ENCODE results near the gene MFSD6.
A peak's percentile ranks its signal among the peaks of the same experiment; 100 is the strongest.
"Not testable (repeated sequence)": the region's sequence is repeated elsewhere in the genome, so short reads cannot be mapped to it uniquely, and the experiment has no call there.

The MFSD6 gene

GRCh38 chr2:190468354-190468753 is 60.2 kb downstream of the MFSD6 start:
- not testable (repeated sequence) for DNase-seq

GRCh38 chr2:190468814-190469569 is 60.8 kb downstream of the MFSD6 start:
- DNase-seq, result peak; percentile 79 to 96 (median 93)

GRCh38 chr2:190469771-190470170 is 61.6 kb downstream of the MFSD6 start:
- peak; percentile 68 to 96 (median 85) for DNase-seq

GRCh38 chr2:190470256-190470826 is 62.2 kb downstream of the MFSD6 start:
- peak in 1 of 3 experiments; percentile 72 for DNase-seq

GRCh38 chr2:190477661-190478454 is 69.7 kb downstream of the MFSD6 start:
- peak in 2 of 3 experiments; percentile 56 to 77 for DNase-seq

GRCh38 chr2:190478572-190479195 is 70.5 kb downstream of the MFSD6 start:
- DNase-seq, result no peak

- DNase-seq, result no peak
Measured at GRCh38 chr2:190481339-190481738, 73.2 kb downstream of the MFSD6 start.

- DNase-seq, result no peak
Measured at GRCh38 chr2:190482451-190482850, 74.3 kb downstream of the MFSD6 start.

GRCh38 chr2:190486037-190486623 is 78.0 kb downstream of the MFSD6 start:
- no peak for DNase-seq

GRCh38 chr2:190488516-190489233 is 80.5 kb downstream of the MFSD6 start:
- no peak for DNase-seq

GRCh38 chr2:190489475-190489874 is 81.3 kb downstream of the MFSD6 start:
- no peak for DNase-seq

GRCh38 chr2:190490502-190490901 is 82.3 kb downstream of the MFSD6 start:
- no peak for DNase-seq

- DNase-seq, result no peak
Measured at GRCh38 chr2:190493095-190493494, 84.9 kb downstream of the MFSD6 start.

GRCh38 chr2:190494600-190495227 is 86.6 kb downstream of the MFSD6 start:
- DNase-seq, result not testable (repeated sequence)

- peak in 2 of 3 experiments; percentile 5 to 31 for DNase-seq
Measured at GRCh38 chr2:190497428-190497827, 89.3 kb downstream of the MFSD6 start.

GRCh38 chr2:190499273-190499672 is 91.1 kb downstream of the MFSD6 start:
- DNase-seq, result no peak

GRCh38 chr2:190500054-190500502 is 91.9 kb downstream of the MFSD6 start:
- no peak for DNase-seq

GRCh38 chr2:190501231-190501630 is 93.1 kb downstream of the MFSD6 start:
- no peak for DNase-seq

- no peak for DNase-seq
Measured at GRCh38 chr2:190501702-190502407, 93.7 kb downstream of the MFSD6 start.

GRCh38 chr2:190503088-190503487 is 94.9 kb downstream of the MFSD6 start:
- no peak for DNase-seq

- DNase-seq, result no peak
Measured at GRCh38 chr2:190504912-190505311, 96.8 kb downstream of the MFSD6 start.
